ENCODE measurements around the gene F2. TPM values are rescaled to one million over a fixed set of nuclear protein-coding genes. Genes with fewer than 3 reads are reported as not detected.

Gene F2
- total RNA-seq, 1 donor from 2014 or later = not detected

GRCh38 chr11:46736615-46737014 is 17.6 kb downstream of the F2 start:
- DNase-seq (ENCODE audit: low spot score in 2 of 2) = no peak

GRCh38 chr11:46737699-46738098 is 18.7 kb downstream of the F2 start:
- FAIRE-seq (no peak), DNase-seq (ENCODE audit: low spot score in 2 of 2) (no peak)

More at GRCh38 chr11:46736615-46737014, 17.6 kb downstream of the F2 start:
- no peak for FAIRE-seq

DNA sequence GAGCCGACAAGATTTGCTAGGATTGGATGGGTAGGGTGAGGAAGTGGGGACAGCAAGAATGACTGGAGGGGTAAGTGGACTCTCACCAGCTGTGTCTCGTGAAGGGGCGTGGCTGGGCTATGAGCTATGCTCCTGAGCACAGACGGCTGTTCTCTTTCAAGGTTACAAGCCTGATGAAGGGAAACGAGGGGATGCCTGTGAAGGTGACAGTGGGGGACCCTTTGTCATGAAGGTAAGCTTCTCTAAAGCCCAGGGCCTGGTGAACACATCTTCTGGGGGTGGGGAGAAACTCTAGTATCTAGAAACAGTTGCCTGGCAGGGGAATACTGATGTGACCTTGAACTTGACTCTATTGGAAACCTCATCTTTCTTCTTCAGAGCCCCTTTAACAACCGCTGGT is 19.9 kb downstream of the F2 start:
- FAIRE-seq = no peak
- no peak for DNase-seq (ENCODE audit: low spot score in 2 of 2)

- FAIRE-seq (no peak), DNase-seq (ENCODE audit: low spot score in 2 of 2) (no peak)
These were observed 22.8 kb downstream of the F2 start for GRCh38 chr11:46741600-46742484.

DNA sequence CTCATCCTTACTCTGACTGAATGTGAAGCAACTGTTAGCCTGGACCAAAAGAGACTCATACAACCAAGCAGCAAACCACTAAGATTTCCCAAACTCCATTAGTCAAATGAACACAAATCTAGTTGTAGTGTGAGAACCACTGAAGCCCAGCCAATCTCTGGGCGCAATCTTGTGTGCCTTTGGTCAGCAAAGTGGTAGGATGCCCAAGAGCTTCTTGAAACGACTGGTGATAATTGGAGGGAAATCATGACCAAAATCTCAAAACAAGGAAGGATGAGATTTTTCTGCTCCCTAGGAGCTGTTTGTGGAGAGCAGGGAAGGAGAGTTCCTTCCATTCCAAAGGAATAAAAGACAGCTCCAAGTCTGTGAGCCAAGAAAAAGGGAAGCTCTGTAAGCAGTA is 24.0 kb downstream of the F2 start:
- FAIRE-seq = no peak
- no peak for DNase-seq (ENCODE audit: low spot score in 2 of 2)

DNA sequence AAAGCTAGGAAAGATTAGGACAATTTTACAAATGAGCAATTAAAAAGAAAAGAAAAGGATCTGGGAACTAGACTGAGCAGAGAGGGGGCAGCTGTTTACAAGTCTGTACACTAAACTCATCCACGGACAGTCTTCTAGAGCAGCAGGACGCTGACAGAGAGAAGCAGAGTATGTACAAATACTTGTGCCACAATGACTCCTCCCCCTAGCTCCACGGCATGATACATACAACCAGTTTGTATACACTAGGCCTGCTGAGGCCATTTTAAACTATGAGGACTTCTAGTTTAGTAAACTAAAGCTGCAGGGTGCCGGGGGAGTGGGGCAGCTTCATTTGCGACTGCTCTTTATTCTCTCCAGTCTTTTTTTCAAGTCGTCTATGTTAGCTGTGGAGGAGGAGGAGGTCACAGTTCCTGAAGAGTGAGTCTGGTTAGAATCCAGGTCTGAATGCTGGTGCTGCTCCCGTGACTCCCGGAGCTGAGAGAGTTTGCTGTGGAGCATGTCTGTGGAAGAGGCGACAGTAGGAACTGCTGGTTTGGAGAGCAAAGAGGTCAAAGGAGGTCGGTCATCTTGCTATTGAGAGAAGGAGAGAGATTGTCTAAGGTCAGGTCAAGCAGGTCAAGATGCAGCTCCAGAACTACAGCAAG is 24.8 kb downstream of the F2 start:
- no peak for DNase-seq (ENCODE audit: low spot score in 2 of 2)
- no peak for FAIRE-seq

DNA sequence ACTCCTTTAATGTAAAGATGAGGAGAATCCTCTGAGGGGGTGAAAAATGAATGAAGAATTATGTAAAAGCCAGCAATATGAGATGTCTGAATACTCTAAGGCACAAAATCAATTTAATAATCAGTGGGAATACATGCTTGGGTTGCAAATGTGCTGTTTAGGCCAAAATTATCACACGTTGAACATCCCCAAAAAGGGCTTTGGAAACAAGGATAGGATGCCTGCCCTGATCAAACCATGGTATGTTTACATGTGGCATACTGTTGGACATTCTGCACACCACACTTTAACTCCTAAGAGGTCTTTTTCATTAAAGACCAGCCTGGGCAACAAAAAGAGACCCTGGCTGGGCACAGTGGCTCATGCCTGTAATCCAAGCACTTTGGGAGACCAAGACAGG is 26.3 kb downstream of the F2 start:
- FAIRE-seq = no peak

DNA sequence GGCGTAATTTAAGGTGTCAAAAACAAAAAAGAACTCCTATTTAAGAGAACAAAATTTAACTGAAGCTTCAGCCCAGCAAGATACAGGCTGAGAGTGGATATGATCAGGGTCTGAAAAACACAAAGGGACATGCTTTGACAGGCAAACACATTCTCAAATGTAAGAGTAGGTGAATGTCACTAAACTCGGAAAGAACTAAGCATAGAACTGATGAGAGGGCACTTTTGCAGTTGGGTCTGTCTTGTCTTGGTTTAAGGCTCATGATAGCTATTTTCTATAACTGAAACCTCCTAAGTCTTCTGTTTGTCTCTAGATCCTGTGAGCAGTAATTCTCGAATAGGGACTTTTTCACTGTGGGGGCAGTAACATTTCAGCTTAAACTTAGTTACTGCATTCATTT is 27.0 kb downstream of the F2 start:
- DNase-seq (ENCODE audit: low spot score in 2 of 2) = no peak
- FAIRE-seq = no peak

More for the DNA sequence above, 26.3 kb downstream of the F2 start:
- no peak for DNase-seq (ENCODE audit: low spot score in 2 of 2)

DNA sequence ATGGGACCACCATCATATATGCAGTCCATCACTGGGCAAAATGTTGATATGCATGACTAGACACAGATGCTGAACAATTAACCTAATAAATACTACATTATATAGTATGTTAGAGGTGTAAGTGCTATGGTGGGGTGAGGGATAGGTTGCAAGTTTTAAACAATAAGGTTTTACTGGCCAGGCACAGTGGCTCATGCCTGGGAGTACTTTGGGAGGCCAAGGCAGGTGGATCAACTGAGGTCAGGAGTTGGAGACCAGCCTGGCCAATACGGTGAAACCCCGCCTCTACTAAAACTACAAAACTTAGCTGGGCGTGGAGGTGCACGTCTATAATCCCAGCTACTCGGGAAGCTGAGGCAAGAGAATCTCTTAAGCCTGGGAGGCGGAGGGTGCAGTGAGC is 28.1 kb downstream of the F2 start:
- FAIRE-seq = no peak
- no peak for DNase-seq (ENCODE audit: low spot score in 2 of 2)

DNA sequence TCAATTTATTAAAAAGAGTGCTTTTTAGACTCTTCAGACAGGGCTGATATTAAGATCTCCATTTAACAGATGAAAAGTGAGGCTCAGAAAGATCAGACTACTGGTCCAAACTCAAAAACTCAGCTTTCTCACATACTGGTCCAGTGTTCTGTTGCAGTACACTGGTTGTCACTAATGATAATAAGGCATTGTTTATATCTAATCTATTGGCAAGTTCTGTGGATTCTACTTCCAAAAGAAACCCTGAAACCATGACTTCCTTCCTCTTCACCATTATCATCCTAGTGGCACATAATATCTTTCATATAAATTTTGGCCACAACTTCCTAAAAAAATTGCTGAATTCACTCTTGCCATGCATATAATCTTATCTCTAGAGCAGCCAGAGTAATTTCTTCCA is 36.9 kb downstream of the F2 start:
- DNase-seq (ENCODE audit: low spot score in 2 of 2) = no peak

DNA sequence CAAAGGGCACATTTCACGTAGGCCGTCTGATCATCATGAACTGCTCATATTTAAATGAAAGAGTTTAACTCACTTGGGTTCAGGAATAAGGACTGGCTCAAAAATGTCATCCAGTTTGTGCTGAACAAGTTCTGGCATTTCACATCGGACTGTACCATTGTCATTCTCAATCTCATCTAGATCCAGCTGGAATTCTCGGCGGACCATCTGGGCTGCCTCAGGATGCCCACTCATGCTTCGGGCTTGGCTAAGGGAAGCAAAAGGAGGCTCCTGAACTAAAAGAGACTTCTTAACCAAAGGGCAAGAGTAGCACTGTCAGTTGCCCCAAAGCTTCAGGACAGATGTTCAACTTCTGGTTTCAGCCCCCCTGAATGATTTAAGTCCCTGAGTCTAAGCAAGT is 40.2 kb downstream of the F2 start:
- no peak for FAIRE-seq
- no peak for DNase-seq (ENCODE audit: low spot score in 2 of 2)

More for the DNA sequence above, 36.9 kb downstream of the F2 start:
- no peak for FAIRE-seq

GRCh38 chr11:46760429-46761128 is 41.6 kb downstream of the F2 start:
- DNase-seq (ENCODE audit: low spot score in 2 of 2) = no peak
- FAIRE-seq = no peak

DNA sequence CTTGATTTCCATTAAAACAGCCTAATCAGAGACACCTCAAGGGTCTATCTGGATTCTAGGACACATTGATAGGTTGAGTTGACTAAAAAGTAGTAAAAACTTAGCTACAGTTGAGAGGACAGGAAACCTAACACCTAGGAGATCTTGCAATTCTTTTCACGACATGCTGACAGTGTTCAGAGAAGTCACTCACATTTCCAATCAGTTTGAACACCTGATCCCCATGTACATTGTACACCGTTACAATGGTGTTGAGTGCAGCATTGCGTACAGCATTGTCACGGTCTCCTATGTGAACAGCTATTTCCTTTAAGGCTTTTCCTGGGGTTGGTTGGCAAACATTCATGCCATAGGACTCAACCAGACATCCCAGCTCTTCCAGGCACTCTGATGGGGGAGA is 42.8 kb downstream of the F2 start:
- DNase-seq (ENCODE audit: low spot score in 2 of 2) = no peak
- FAIRE-seq = no peak

GRCh38 chr11:46762248-46762647 is 43.2 kb downstream of the F2 start:
- FAIRE-seq (no peak), DNase-seq (ENCODE audit: low spot score in 2 of 2) (no peak)

- no peak for FAIRE-seq
These were observed 47.6 kb downstream of the F2 start for GRCh38 chr11:46766656-46767055.

DNA sequence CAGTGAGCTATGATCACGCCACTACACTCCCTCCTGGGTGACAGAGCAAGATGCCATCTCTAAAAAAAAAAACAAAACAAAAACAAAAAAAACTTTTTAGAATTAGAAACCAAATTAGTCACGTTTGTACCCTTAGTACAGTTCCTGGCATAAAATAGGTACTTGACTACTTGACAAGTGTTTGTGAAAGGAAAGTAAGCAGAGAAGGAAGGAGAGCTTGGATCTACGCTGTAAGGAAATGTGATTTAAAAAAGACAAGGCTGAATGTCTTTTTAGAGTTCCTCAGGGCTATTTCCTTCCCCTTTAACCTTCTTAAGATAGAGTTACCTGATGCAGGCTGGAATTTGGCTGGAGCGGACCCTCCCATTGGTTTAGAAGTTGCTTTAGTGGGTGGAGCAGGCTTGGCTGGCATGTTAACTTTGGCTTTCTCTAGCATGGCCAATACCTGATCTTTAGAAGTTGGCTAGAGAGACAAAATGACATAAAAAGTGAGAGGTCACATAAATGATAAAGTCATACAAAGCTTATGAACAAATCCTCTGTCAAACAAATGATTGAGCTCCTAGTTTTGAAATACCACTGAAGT is 50.7 kb downstream of the F2 start:
- DNase-seq (ENCODE audit: low spot score in 2 of 2) (no peak), FAIRE-seq (no peak)

More at GRCh38 chr11:46766656-46767055, 47.6 kb downstream of the F2 start:
- no peak for DNase-seq (ENCODE audit: low spot score in 2 of 2)

- DNase-seq (ENCODE audit: low spot score in 2 of 2) = no peak
- FAIRE-seq = no peak
These were observed 57.9 kb downstream of the F2 start for GRCh38 chr11:46776878-46777277.

DNA sequence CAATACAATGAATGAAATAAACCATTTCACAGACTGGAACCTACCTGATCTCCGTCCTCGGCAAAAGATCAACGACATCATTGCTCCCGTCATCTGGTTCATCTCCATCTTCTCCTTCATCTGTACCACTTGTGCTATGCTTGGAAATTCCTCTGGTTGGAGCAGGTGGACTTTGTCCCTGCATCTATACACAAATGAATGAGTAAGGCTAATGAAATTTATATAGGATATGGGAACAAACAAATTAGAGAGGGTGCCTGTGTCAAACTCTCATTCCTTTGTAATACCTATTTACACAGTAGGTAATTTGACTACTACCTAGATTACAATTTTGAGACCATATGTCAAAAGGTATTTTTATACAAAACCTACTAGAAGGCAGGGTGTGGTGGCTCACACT is 59.4 kb downstream of the F2 start:
- DNase-seq (ENCODE audit: low spot score in 2 of 2) (no peak), FAIRE-seq (no peak)

All from frontal cortex (tissue), 4 donors.